SJSA1 (cell line): ENCODE data around the gene NOL9. TPM values are rescaled to one million over a fixed set of nuclear protein-coding genes. Genes with fewer than 3 reads are reported as not detected.
"Not testable (repeated sequence)": the region's sequence is repeated elsewhere in the genome, so short reads cannot be mapped to it uniquely, and the experiment has no call there.

Experiments
- DNase-seq, 2 experiments: peaks; one replicate each; pipeline ENCODE4 v3.0.0-alpha.2; 2015 to 2020; ENCODE audit warnings: low spot score in 2 of 2, low read depth in 1 of 2
- H3K27ac ChIP-seq: fragments of 250-450 bp; sonication (Bioruptor Pico); 2 replicates; pipeline ENCODE4 v1.5.1; 2020; ENCODE audit warnings: mild to moderate bottlenecking, moderate library complexity
- H3K27me3 ChIP-seq: fragments of 250-450 bp; sonication (Bioruptor Pico); replicated peaks from 2 replicates; pipeline ENCODE4 v1.5.1; 2020; ENCODE audit warnings: mild to moderate bottlenecking, moderate library complexity
- H3K36me3 ChIP-seq: fragments of 250-450 bp; sonication (Bioruptor Pico); 2 replicates; pipeline ENCODE4 v1.5.1; 2020; ENCODE audit warnings: mild to moderate bottlenecking
- H3K4me1 ChIP-seq: fragments of 250-450 bp; sonication (Bioruptor Pico); replicated peaks from 2 replicates; pipeline ENCODE4 v1.6.1; 2021; ENCODE audit warnings: mild to moderate bottlenecking
- H3K4me3 ChIP-seq: fragments of 250-450 bp; sonication (Bioruptor Pico); 2 replicates; pipeline ENCODE4 v1.5.1; 2020; ENCODE audit warnings: mild to moderate bottlenecking
- H3K9me3 ChIP-seq: fragments of 250-450 bp; sonication (Bioruptor Pico); replicated peaks from 2 replicates; pipeline ENCODE4 v1.5.1; 2020; ENCODE audit warnings: mild to moderate bottlenecking
- total RNA-seq: library from RNA; depleted of rRNA; stranded (reverse); fragments of >200 nt; shearing (Covaris generic); gene quantifications from 2 replicates; pipeline ENCODE4 v1.2.3, GENCODE V29; 2014

The NOL9 gene
- total RNA-seq, 1 experiment from 2014 or later, result 32.0 TPM

DNA sequence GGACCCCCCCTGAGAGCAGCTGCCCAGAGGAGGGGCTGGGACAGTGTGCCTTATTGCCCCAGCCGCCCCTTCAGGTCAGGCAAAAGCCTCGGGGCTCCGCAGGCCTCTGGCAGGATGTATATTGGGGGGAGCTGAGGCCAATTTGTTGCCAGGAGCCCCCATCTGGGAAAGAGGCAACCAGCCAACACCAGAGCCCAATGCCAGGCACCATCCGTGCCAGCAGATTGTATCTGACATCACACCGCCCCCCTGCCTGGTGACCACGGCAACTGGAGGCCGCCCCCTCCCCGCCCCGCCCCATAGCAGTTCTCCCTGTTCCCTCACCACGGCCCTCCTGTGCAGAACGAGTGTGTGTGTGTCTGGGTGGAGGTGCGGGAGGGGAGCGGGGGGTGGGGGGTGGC, 59.3 kb downstream of the NOL9 start:
- Histone ChIP-seq H3K4me1 (peaks cover 22% of the 10 kb centered on the region), H3K27ac (no peak overlapping the region), H3K27me3 (peaks cover 7% of the 10 kb centered on the region), H3K4me3 (no peak overlapping the region), H3K36me3 (no peaks in the 10 kb centered on the region), H3K9me3 (no peaks in the 10 kb centered on the region)
- no peak for DNase-seq

DNA sequence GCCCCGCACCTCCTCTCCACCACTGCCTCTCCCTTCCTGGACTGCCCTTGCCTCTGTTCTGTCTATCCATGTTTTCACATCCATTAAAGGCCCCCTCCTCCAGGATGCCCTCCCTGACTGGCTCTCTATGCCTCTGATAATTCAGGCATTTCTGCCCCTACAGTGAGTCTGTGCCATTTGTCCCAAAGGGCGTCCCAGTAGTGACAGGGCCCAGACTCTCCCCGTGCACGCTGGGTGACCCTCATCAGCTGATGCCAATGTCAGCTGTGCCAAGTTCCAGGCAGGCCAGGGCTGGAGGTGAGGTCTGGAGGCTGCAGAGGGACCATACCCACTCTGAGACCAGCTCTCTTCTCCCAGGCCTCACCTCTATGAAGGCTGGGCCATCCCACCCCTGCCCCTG, 59.7 kb downstream of the NOL9 start:
- no peak overlapping the region for H3K27ac ChIP-seq
- DNase-seq, result no peak
- H3K4me3 ChIP-seq, result no peak overlapping the region
- no peaks in the 10 kb centered on the region for H3K36me3 ChIP-seq
- H3K27me3 ChIP-seq, result peaks cover 7% of the 10 kb centered on the region
- H3K4me1 ChIP-seq, result peaks cover 26% of the 10 kb centered on the region
- H3K9me3 ChIP-seq, result no peaks in the 10 kb centered on the region

DNA sequence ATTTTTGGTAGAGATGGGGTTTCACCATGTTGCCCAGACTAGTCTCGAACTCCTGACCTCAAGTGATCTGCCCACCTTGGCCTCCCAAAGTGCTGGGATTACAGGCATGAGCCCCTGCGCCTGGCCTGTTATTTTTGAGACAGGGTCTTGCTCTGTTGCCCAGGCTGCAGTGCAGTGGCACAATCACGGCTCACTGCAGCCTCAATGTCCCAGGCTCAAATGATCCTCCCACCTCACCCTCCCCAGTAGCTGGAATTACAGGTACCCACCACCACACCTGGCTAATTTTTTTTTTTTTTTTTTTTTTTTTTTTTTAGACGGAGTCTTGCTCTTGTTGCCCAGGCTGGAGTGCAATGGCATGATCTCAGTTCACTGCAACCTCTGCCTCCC, 60.5 kb downstream of the NOL9 start:
- not testable (repeated sequence) for H3K27ac ChIP-seq, DNase-seq, H3K36me3 ChIP-seq, H3K4me3 ChIP-seq, H3K27me3 ChIP-seq, H3K9me3 ChIP-seq
- peaks cover 27% of the 10 kb centered on the region for H3K4me1 ChIP-seq

DNA sequence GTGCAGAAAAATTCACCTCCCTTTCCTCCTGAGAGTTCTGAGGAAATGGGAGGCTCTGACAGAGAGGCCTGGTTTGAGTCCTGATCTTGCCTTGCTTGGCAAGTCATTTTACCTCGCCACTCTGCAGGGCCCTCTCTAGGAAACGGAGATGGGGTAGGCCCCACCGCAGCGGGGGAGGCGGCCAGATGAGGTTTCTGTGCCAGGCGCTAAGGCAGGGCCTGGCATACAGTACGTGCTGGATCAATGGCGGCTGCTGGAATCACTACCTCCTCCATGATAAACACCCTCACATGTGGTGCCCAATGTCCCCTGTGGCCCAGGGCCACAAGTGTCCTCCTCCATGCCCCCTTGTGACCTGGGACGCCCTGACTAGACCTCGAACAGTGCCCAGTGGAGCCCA, 62.3 kb downstream of the NOL9 start:
- Histone ChIP-seq H3K4me1 (peaks cover 23% of the 10 kb centered on the region), H3K9me3 (no peaks in the 10 kb centered on the region), H3K27ac (no peak overlapping the region), H3K27me3 (peaks cover 4% of the 10 kb centered on the region), H3K4me3 (no peak overlapping the region), H3K36me3 (no peaks in the 10 kb centered on the region)
- no peak for DNase-seq

DNA sequence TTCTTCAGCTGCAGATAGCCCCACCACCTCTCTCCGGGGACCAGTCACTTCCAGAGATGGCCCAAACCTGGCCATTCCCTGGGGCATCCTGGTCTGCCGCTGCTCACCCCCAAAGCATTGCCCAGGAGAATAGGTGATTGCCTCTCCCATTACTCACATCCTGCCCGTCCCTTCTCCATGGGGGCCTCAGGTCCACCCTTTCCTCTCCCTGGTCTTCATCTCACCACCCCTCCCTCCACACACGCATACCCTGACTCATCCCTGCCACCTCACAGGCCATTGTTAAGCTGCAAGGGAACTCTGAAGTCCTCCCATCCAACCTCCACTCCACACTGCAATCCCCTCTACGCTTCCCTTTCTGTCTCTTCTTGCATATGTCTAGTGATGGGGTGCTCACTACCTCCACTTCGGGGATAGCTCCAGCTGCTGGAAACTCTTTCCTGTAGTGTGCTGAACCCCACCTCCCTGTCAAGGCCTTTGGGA, 62.8 kb downstream of the NOL9 start, which contains the start of gene PLEKHG5:
Gene PLEKHG5, minus strand, starts transcription at position 188 of the 483 bp plus-strand sequence. CDS start 14,096 bp downstream, outside the sequence.
- H3K4me1 ChIP-seq, result peaks cover 21% of the 10 kb centered on the region
- DNase-seq, result peak; percentile 72 to 85
- peak within 1 kb of the TSS; percentile 44 for H3K4me3 ChIP-seq
- H3K9me3 ChIP-seq, result no peaks in the 10 kb centered on the region
- no peaks in the 10 kb centered on the region; the same call in 1 of the 2 replicates for H3K27me3 ChIP-seq
- H3K27ac ChIP-seq, result peak within 1 kb of the TSS; percentile 57
- H3K36me3 ChIP-seq, result no peaks in the 10 kb centered on the region

DNA sequence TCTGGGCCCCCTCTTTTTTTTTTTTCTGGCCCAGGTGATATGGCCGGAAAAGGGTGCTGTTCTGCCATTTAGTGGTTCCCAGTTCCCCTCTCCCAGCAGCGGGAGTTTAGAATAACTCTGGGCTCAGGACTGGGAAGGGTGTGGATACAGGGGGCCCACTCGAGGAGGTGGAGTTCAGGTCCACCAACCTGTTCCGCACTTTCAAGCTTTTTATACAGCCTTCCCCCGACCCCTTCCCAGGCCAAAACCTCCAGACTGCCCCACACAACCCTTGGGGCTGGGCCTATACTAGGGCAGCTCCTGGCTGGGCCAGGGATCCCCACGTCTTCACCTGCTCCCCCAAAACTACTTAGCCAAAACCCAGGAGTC, 63.2 kb downstream of the NOL9 start:
- H3K27ac ChIP-seq, result peak overlapping the region; percentile 57
- no peaks in the 10 kb centered on the region for H3K9me3 ChIP-seq
- peak in 1 of 2 experiments; percentile 37 for DNase-seq
- no peaks in the 10 kb centered on the region for H3K36me3 ChIP-seq
- H3K27me3 ChIP-seq, result no peaks in the 10 kb centered on the region
- H3K4me3 ChIP-seq, result peak overlapping the region; percentile 44
- H3K4me1 ChIP-seq, result peaks cover 21% of the 10 kb centered on the region

DNA sequence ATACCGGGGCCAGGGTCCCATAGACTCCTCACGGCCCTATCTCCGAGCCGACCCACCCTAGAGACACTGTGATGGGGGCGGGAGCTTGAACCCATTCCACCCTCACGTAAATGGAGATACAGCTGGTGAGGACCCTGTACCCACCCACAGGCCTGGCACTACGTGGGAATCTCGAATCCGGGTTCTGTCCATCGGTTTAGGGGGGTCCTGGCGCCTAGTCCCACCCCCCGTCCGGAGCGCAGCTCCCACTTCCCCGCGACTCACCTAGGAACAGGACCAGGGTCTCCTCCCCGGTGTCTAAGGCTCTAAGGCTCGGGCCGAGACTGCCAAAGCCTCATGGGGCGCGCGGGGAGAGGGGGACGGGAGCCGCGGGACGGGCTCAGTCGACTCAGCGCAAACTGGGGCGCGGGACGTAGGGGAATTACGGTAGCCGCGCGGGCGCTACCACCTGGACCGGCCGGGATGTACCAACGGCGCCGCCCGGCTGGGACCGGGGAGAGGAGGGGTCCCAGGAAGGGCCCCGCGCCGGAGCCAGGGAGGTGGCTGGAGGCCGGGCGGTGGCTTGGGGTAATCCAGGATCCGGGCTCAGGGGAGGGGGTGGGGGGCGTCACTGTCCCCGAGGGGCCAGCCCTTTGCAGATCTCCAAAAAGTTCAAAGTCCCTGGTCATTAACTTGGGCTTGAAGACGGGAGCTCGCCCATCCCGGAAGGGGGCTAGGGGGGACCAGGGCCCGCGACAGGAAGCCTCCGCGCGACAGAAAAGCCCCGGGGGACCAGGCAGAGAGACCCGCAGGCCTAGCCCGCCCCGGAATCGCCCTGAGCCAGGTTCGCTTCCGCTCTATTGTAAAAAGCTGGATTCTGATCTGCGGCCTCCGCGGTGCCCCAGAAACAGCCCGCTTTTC, 63.9 kb downstream of the NOL9 start:
- H3K36me3 ChIP-seq, result no peaks in the 10 kb centered on the region
- peak overlapping the region; percentile 44 for H3K4me3 ChIP-seq
- no peaks in the 10 kb centered on the region for H3K27me3 ChIP-seq
- peak overlapping the region; percentile 57 for H3K27ac ChIP-seq
- no peaks in the 10 kb centered on the region for H3K9me3 ChIP-seq
- H3K4me1 ChIP-seq, result peaks cover 21% of the 10 kb centered on the region
- peak; percentile 60 to 68 for DNase-seq

DNA sequence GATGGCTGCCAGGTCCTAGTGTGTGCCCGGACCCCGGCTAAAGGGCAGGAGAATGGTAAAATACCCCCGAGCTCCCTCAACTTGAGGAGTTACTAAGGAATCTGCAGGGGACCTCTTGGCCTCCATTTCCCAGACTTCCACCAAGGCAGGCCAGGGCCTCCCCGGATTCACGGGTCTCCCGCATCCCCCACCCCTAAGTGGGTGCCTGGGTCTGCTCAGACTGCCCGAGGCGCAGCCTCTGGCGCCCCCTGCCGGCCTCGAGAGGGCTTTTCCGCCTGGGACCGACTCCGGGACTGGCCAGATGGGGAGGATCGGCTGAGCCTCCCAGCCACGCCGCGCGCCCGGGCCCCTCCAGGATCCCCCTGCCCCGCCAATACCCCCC, 64.5 kb downstream of the NOL9 start:
- no peaks in the 10 kb centered on the region for H3K36me3 ChIP-seq
- H3K4me1 ChIP-seq, result peaks cover 21% of the 10 kb centered on the region
- H3K4me3 ChIP-seq, result peak overlapping the region; percentile 44
- H3K9me3 ChIP-seq, result no peaks in the 10 kb centered on the region
- H3K27ac ChIP-seq, result no peak overlapping the region
- peak; percentile 50 to 68 for DNase-seq
- no peaks in the 10 kb centered on the region for H3K27me3 ChIP-seq

DNA sequence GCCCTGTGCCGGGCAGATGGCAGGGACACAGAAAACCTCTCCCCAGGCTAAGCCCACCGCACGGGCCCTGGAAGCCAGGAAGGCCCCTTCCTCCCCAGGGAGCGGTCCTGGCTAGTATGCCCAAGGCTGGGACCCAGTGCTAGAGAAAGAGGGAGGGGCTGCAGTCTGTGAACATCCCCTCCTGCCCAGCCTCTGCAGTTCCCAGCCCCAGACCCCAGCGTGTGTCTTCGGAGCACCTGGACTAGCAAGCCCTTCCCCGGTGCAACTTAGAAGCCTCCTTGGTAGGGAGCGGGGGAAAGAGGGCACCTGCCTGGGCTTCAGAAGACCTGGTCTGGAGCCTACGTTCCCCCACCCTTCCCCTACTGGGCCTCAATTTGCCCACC, 64.9 kb downstream of the NOL9 start:
- no peaks in the 10 kb centered on the region for H3K9me3 ChIP-seq
- H3K4me1 ChIP-seq, result peaks cover 21% of the 10 kb centered on the region
- no peaks in the 10 kb centered on the region for H3K36me3 ChIP-seq
- no peak overlapping the region for H3K4me3 ChIP-seq
- no peaks in the 10 kb centered on the region for H3K27me3 ChIP-seq
- no peak overlapping the region for H3K27ac ChIP-seq
- DNase-seq, result no peak

DNA sequence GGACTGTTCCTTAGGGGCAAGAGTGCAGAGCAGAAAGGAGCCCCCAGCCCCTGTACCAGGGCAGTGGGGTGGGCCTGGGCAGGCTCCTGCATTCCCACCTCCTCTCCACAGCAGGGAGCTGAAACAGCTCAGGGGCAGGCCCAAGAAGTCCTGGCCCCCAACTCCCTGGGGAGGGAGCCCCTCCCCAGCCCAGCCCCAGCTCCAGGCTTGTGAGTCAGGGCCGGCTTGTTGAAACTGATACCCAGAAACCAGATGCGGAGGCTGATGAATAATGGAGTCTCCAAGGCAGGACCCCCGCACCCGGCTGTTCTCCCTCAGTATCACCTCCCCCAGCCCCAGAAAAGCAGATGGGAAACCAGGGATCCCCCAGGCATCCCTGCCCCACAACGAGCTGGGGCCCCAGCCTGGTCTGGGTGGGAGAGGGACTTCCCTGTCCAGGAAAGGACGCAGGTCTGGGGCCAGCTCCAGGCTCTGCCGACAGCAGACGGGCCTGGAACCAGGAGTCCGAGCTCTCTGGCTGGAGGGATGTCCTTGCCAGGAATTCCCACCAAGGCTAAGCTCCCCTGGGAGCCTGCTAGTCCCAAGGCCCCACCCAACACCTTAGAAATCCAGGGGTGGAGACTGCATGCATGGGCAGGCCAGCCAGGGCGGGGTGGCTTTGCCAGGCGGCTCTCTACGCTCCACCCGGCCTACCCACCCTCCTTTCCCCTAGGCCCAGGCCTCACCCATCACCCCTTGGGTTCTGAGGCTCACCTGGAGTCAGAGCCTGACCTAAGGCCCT, 65.5 kb downstream of the NOL9 start:
- no peak for DNase-seq
- no peaks in the 10 kb centered on the region for H3K27me3 ChIP-seq
- no peaks in the 10 kb centered on the region for H3K36me3 ChIP-seq
- no peak overlapping the region for H3K27ac ChIP-seq
- no peak overlapping the region for H3K4me3 ChIP-seq
- H3K4me1 ChIP-seq, result peaks cover 21% of the 10 kb centered on the region
- no peaks in the 10 kb centered on the region for H3K9me3 ChIP-seq

DNA sequence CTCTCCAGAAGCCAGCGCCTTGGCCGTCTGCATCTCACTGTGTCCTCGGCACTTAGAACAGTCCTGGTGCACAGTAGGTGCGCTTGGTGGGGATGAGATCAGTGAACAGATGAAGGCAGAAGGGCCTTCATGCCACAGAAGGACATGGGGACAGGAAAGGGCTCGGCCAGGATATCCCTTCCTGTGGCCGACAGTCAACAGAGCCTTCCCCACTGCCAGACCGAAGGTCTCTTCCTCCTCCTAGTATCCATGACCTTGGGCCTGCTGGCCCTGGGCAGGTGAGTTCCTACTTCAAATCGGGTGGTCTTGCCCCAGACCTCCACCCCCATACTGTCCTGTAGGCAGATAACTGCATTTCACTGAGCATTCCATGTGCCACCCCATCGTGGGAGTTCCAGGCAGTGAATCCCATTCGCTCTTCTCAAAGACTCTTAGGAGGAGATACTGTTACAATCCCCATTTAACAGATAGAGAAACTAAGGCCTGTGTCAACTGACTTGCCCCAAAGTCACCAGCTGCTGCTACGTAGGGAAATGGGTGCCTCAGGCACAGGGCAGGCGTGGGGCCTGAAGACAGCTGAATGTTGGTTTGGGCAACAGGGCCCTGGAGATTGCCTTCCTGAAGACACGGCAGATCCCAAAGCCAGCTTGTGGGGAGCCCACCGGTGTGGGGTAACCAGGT, 66.4 kb downstream of the NOL9 start:
- Histone ChIP-seq H3K27me3 (no peaks in the 10 kb centered on the region), H3K36me3 (no peaks in the 10 kb centered on the region), H3K4me3 (no peak overlapping the region), H3K27ac (no peak overlapping the region), H3K4me1 (peaks cover 21% of the 10 kb centered on the region), H3K9me3 (no peaks in the 10 kb centered on the region)
- no peak for DNase-seq

DNA sequence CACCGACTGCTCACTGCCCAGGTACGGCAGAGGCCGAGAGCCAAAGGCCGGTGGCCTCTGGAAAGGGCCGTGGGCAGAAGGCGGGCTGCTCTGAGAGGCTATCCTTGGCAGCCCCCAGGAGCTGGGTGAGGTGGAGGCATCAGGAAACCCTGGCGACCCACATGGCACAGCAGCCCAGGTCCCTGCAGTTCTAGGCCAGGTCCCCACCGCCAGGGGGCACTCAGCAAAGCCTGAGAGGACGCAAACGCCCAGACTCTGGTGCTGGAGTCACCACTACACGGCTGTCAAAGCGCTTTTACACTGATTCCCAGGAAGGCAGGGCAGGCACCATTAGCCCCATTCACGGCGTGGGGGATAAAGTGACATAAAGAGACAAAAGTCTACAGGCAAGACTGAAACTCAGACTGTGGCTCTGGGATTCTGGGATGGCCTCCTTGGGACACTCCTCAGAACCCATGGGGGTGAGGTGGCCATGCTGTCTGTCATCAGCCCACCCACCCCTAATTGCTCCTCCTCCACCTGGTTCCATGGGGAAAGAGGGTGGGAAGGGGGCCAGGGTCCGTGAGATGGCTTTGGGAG, 67.8 kb downstream of the NOL9 start:
- Histone ChIP-seq H3K4me3 (no peak overlapping the region), H3K9me3 (no peaks in the 10 kb centered on the region), H3K27ac (no peak overlapping the region), H3K36me3 (no peaks in the 10 kb centered on the region), H3K4me1 (peaks cover 15% of the 10 kb centered on the region), H3K27me3 (no peaks in the 10 kb centered on the region)
- peak; percentile 53 to 88 for DNase-seq
